Thyroid gland (tissue), 4 donors: Measurements from ENCODE around the gene RBM4B.
A peak's percentile ranks its signal among the peaks of the same experiment; 100 is the strongest.

Source experiments
- CTCF ChIP-seq, 6 experiments: fragments of 200-600 bp in 3 of 6; fragments of 450-650 bp in 3 of 6; sonication (generic) in 3 of 6; IDR thresholded peaks; one replicate each; pipeline ENCODE4 v1.5.1; 2016 to 2019; ENCODE audit warnings: antibody characterized with exemption in 6 of 6, mild to moderate bottlenecking in 2 of 6, inconsistent platforms in 1 of 6, moderate library complexity in 1 of 6
- POLR2A ChIP-seq, 2 donors: fragments of 450-650 bp; IDR thresholded peaks; one replicate each; pipeline ENCODE4 v1.6.1; 2017; ENCODE audit warnings: antibody characterized with exemption in 2 of 2, mild to moderate bottlenecking in 2 of 2, moderate library complexity in 1 of 2

GRCh38 chr11:66718320-66718971, 40.8 kb upstream of the RBM4B start:
- TF ChIP-seq CTCF (IDR thresholded peaks at IDR 0.05) (peak in 3 of 6 experiments; percentile 24 to 35 (median 34)), POLR2A (IDR thresholded peaks at IDR 0.05) (no peak)
